Heart left ventricle (tissue), 16 donors: ENCODE measurements around the gene NPC1L1. TPM values are rescaled to one million over a fixed set of nuclear protein-coding genes. Genes with fewer than 3 reads are reported as not detected.

Experiments used
- ATAC-seq, 4 donors: fragments of 200-7000 bp; cut with Tn5 transposase; one replicate each; pipeline ENCODE4 v1.9.1; 2020 to 2022; ENCODE audit warnings: moderate library complexity in 4 of 4, mild to moderate bottlenecking in 3 of 4, moderate number of reproducible peaks in 1 of 4
- DNase-seq, 5 donors: peaks; one replicate each; pipeline ENCODE4 v3.0.0-alpha.2; 2020
- H3K27ac ChIP-seq, 12 donors: fragments of 200-600 bp; sonication (generic) in 4 of 12; one replicate each; pipeline versions ENCODE4 v1.5.0 to v1.8.0; 2016 to 2022; ENCODE audit warnings: mild to moderate bottlenecking in 2 of 12
- H3K27me3 ChIP-seq, 9 donors: fragments of 200-600 bp; sonication (generic) in 2 of 9; one replicate each; pipeline versions ENCODE4 v1.5.1 to v1.8.0; 2016 to 2022; ENCODE audit warnings: mild to moderate bottlenecking in 3 of 9
- H3K36me3 ChIP-seq, 9 donors: fragments of 200-600 bp; sonication (generic) in 2 of 9; one replicate each; pipeline versions ENCODE4 v1.5.0 to v1.8.0; 2018 to 2022; ENCODE audit warnings: mild to moderate bottlenecking in 2 of 9
- H3K4me1 ChIP-seq, 12 donors: fragments of 200-600 bp; sonication (generic) in 4 of 12; one replicate each; pipeline versions ENCODE4 v1.5.0 to v1.8.0; 2016 to 2022; ENCODE audit warnings: mild to moderate bottlenecking in 3 of 12
- H3K4me3 ChIP-seq, 12 donors: fragments of 200-600 bp; sonication (generic) in 4 of 12; one replicate each; pipeline versions ENCODE4 v1.5.0 to v1.8.0; 2017 to 2022; ENCODE audit warnings: mild to moderate bottlenecking in 9 of 12, moderate library complexity in 4 of 12
- H3K9me3 ChIP-seq, 12 donors: fragments of 200-600 bp; sonication (generic) in 4 of 12; one replicate each; pipeline versions ENCODE4 v1.5.0 to v1.8.0; 2016 to 2022; ENCODE audit warnings: mild to moderate bottlenecking in 1 of 12
- CTCF ChIP-seq, 12 donors: fragments of 200-600 bp; sonication (generic) in 4 of 12; IDR thresholded peaks; one replicate each; pipeline versions ENCODE4 v1.5.0 to v1.8.0; 2018 to 2022; ENCODE audit warnings: antibody characterized with exemption in 12 of 12, mild to moderate bottlenecking in 5 of 12
- POLR2A ChIP-seq, 2 donors: fragments of 450-650 bp; IDR thresholded peaks; one replicate each; pipeline ENCODE4 v1.6.1; 2017; ENCODE audit warnings: antibody characterized with exemption in 2 of 2, mild to moderate bottlenecking in 2 of 2, moderate library complexity in 2 of 2
- WGBS, 4 donors: extraction: QIAGEN DNeasy Blood & Tissue Kit in 2 of 4; methylation state at CpG; one replicate each; pipeline versions ENCODE4 v1.1.5 to v1.1.7; 2013 to 2018; 5-methylcytosine and 5-hydroxymethylcytosine counted together
- intact Hi-C, 10 donors: fragments of 100-400 bp; cut with DNase I; formaldehyde crosslinking; loops; one replicate each; pipeline versions ENCODE4 v1.11.1 to v1.14.2; 2022
- polyA plus RNA-seq, 2 donors: library from polyadenylated mRNA; stranded (reverse); fragments of 200-250 nt; gene quantifications; one replicate each; pipeline ENCODE4 v1.2.3, GENCODE V29; 2013
- total RNA-seq, 9 donors: library from RNA; depleted of rRNA in 2 of 9; stranded (reverse); fragments of >200 nt in 2 of 9; fragmentation: NEBNext Ultra II Directional in 3 of 9; extraction: Animal tissue kit (Norgen Biotek cat#: 25700) in 3 of 9; gene quantifications; one replicate each; pipeline versions ENCODE4 v1.1.0 to v1.2.4, GENCODE V29; 2016 to 2023
- donor health status: ischemic (EF 13 %, LVEDD 7.1; RV severe dilation, severe dysfunction).
- donor health status: healthy with polysubstance abuse.
- donor health status: DM: no; HTN: yes; CAD: no.
- donor health status: DM: no; HTN: no; CAD: no.
- donor health status: ischemic (EF 25% LVEDD 6.9; RV normal size, moderate dysfunction).
- donor health status: ischemic (EF 25% LVEDD 5.7; RV mildly dilated, moderate dysfunction).
- donor health status: healthy.
- donor health status: DM: yes; HTN: yes; CAD: no.
- donor health status: ischemic (EF 35%, LVEDD 5.7; RV mildly dilated, moderate dysfunction).
- donor health status: nonischemic (EF 11% LVEDD 7.7; RV severe dilation, severe dysfunction).
- donor health status: DM: yes; HTN: yes; CAD: no.
- donor health status: PGD.
- donor health status: ischemic (EF 29% LVEDD 5.4; RV normal size, mild dysfunction).
- donor health status: nonischemic (EF 23%, LVEDD 6.1; RV moderate dilation, normal function).

Gene NPC1L1
- total and polyA plus RNA-seq, 11 donors = 0.03 to 0.25 (median 0.13) TPM; not detected in 4

GRCh38 chr7:44489955-44490350 is 51.2 kb downstream of the NPC1L1 start:
- 0 to 1% (median 0%) methylated on average over 18 to 19 of the region's 19 CpGs for WGBS, 4 donors
- Histone ChIP-seq H3K4me1 (peaks cover 8 to 52% (median 39%) of the 10 kb centered on the region in 12 donors), H3K27ac (peak overlapping the region; percentile 84 to 100 (median 98)), H3K36me3 (peaks cover 0 to 4% (median under 1%) of the 10 kb centered on the region in 9 donors), H3K27me3 (no peaks in the 10 kb centered on the region), H3K4me3 (peak overlapping the region; percentile 55 to 96 (median 90)), H3K9me3 (no peaks in the 10 kb centered on the region)
- TF ChIP-seq POLR2A (IDR thresholded peaks at IDR 0.05) (no peak), CTCF (IDR thresholded peaks at IDR 0.05) (no peak)
- ATAC-seq (peak in 3 of 4 donors; percentile 1 to 35 (median 5)), DNase-seq (no peak)
- intact Hi-C loops = loop anchor here in 3 of 10 donors (2.0 to 10.0 kb wide), 4 partner anchors 75 to 359 kb away; partner anchors contain the start of genes DDX56 (in 1 of the 3) and H2AZ2 (in 1 of the 3)

GRCh38 chr7:44488955-44489354 is 52.2 kb downstream of the NPC1L1 start:
- H3K4me3 ChIP-seq = peak overlapping the region in 9 of 12 donors; percentile 60 to 96 (median 92)
- intact Hi-C loops = no loop called here
- H3K27ac ChIP-seq = peak overlapping the region in 2 of 12 donors; percentile 96 to 97
- TF ChIP-seq POLR2A (IDR thresholded peaks at IDR 0.05) (no peak), CTCF (IDR thresholded peaks at IDR 0.05) (no peak)
- 67 to 88% (median 83%) methylated on average over 3 of the region's 3 CpGs for WGBS, 4 donors
- ATAC-seq = no peak
- no peaks in the 10 kb centered on the region for H3K9me3 ChIP-seq
- DNase-seq = no peak
- no peaks in the 10 kb centered on the region for H3K27me3 ChIP-seq
- peaks cover 0 to 14% (median 10%) of the 10 kb centered on the region in 9 donors for H3K36me3 ChIP-seq
- peaks cover 8 to 62% (median 48%) of the 10 kb centered on the region in 12 donors for H3K4me1 ChIP-seq

- TF ChIP-seq POLR2A (IDR thresholded peaks at IDR 0.05) (no peak), CTCF (IDR thresholded peaks at IDR 0.05) (no peak)
- DNase-seq = no peak
- H3K9me3 ChIP-seq = peaks cover 0 to 13% (median 3%) of the 10 kb centered on the region in 12 donors
- no peak for ATAC-seq
- H3K27ac ChIP-seq = peak overlapping the region in 2 of 12 donors; percentile 31 to 74
- no peaks in the 10 kb centered on the region for H3K27me3 ChIP-seq
- intact Hi-C loops = no loop called here
- 86 to 96% (median 90%) methylated on average over 1 of the region's 1 CpG for WGBS, 4 donors
- peaks cover 0 to 37% (median 33%) of the 10 kb centered on the region in 9 donors for H3K36me3 ChIP-seq
- H3K4me1 ChIP-seq = peaks cover 8 to 67% (median 50%) of the 10 kb centered on the region in 12 donors
- no peak overlapping the region for H3K4me3 ChIP-seq
Observed at GRCh38 chr7:44486693-44487092, 54.4 kb downstream of the NPC1L1 start.

GRCh38 chr7:44486001-44486400 is 55.1 kb downstream of the NPC1L1 start:
- ATAC-seq = no peak
- H3K4me1 ChIP-seq = peaks cover 8 to 67% (median 49%) of the 10 kb centered on the region in 12 donors
- TF ChIP-seq CTCF (IDR thresholded peaks at IDR 0.05) (no peak), POLR2A (IDR thresholded peaks at IDR 0.05) (no peak)
- H3K27ac ChIP-seq = peak overlapping the region in 4 of 12 donors; percentile 2 to 74 (median 54)
- WGBS, 4 donors = 70 to 84% (median 76%) methylated on average over 4 of the region's 4 CpGs
- intact Hi-C loops = no loop called here
- H3K9me3 ChIP-seq = peaks cover 0 to 13% (median 3%) of the 10 kb centered on the region in 12 donors
- no peak for DNase-seq
- H3K27me3 ChIP-seq = no peaks in the 10 kb centered on the region
- H3K36me3 ChIP-seq = peaks cover 0 to 44% (median 40%) of the 10 kb centered on the region in 9 donors
- H3K4me3 ChIP-seq = no peak overlapping the region
